Fibroblast of skin of left quadriceps (primary cell): Measurements from ENCODE around the gene ECE2.

Source experiments
- DNase-seq, 2 experiments: peaks; one replicate each; pipeline ENCODE4 v3.0.0-alpha.2; 2013; ENCODE audit warnings: low read depth in 2 of 2

ECE2 gene

DNA sequence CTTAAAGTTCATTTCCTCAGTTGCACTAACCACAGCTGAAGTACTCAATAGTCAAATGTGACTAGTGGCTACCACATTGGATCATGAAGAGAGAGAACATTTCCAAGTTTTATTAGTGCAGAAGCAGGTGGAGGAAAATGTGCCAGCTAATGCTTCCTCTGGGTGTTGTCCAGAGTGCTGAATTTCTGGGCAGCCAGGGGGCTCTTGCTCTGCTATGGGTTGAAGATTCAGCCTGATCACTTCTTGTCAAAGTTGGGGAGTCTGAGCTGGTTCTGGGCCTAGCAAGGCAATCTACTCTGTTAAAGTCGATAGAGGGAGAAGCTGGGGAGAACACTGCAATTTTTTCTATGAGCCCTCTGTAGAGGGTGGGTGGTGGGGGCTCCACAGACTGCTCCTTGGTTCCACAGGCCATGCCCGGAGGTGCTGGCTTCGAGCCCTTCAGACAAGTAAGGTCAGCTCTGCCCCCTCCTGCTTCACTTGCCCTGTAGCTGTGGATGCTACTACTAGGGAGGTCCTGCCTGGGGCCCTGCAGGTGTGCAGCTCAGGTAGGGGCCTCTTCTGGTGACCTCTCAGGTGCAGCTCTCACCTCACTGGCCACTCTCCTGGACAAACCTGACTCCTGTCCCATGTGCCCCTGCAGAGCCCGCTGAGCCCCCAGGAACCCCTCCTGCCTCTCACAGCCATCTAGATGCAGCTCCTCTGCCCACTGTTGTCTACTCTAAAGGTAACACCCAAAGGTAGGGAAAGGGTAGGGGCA lies 35.3 kb upstream of the ECE2 start:
- DNase-seq: no peak

DNA sequence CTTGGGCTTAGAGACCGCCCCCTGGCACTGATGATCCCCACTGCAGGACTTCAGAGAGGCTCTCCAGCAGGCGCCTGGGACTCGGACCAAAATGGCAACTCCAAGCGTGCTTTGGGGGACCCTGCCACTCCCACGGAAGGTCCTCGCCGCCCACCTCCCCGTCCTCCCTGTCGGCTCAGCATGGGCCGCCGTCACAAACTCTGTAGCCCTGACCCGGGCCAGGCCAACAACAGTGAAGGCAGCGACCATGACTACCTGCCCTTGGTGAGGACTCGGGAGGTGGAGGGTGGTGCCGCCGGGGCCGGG lies 34.7 kb upstream of the ECE2 start:
- DNase-seq: no peak

DNA sequence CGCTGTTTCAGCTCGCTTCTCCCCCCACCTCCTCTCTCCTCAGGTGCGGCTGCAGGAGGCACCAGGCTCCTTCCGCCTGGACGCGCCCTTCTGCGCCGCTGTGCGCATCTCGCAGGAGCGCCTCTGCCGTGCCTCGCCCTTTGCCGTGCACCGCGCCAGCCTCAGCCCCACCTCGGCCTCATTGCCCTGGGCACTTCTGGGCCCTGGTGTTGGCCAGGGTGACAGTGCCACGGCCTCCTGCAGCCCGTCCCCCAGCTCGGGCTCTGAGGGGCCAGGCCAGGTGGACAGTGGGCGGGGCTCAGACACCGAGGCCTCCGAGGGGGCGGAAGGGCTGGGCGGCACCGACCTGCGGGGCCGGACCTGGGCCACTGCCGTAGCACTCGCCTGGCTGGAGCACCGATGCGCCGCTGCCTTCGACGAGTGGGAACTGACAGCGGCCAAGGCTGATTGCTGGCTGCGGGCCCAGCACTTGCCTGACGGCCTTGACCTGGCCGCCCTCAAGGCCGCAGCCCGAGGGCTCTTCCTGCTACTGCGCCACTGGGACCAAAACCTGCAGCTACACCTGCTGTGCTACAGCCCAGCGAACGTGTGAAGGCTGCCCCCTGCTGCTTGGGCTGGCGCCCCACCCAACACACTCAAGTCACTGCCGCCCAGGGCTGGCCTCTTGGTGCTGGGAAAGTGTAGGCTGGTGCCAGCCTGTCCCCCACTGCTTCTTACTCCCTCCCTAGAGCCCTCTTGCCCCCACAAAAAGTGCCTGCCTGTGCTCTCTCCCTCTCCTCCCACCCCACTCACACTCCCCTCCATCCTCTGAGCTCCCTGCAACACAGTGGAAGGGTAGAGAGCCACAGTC lies 34.1 kb upstream of the ECE2 start:
- no peak for DNase-seq

DNA sequence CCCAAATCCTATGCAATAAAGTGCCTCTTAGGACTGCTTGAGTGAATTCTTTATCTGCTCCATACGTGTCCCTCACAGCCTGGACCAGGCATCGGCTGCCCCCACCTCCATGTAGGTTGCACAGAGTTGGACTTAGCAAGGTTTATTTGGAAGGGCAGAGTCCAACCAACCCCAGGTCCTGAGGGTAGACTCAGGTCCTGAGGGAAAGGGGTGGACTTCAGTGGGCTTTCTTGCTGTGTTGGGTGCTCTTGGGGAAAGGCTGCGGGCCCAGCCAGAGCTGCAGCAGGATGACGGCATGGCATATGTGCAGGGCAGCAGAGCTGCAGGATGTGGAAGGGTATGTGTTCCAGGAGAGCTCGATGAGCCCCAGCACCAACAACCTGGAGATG lies 33.5 kb upstream of the ECE2 start:
- no peak for DNase-seq

DNA sequence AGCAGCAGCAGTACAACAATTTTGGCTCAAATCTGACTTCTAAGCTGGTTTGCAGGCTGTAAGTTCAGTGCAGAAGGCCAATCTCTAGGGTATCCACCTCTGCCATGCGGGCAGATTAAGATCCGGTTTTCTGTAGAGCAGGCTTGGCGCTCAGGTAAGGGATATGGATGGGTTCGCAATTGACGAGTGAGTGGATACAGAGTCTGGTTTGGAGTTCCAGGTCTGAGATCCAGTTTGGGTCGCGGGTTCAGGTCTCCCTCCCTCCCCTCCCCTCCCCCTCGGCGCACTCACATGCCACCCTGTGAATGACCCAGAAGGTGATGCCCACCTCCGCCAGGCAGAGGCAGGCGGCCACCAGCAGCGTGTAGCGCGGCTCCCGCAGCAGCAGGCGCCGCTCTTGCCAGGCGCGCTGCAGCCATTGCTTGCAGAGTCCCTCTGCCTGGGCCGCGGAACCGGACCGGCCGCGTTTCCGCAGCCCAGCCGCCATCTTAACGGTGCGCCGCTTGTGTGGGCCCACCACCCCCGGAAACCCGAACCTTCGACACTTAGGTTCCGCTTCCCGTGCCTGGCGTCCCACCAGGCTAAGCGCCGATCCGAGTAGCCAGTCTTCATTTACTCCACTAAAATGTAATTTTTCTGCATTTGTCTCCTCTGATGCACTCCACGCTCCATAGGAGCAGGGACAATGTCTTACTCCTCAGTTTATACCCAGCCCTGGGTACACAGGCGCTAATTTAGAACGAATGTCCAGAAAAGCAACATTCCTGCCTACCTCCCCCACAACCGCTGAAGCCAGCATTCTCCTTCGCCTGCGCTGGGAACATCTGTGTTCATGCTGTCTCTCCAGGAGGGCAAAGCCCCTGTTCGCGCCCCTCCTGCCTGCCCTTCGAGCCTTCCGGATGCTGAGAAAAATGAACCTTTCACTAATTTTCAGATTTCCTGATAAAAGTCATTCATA lies 27.1 kb upstream of the ECE2 start, which contains the start of gene ALG3:
Gene ALG3 (minus strand): TSS at position 509 of the 958 bp plus-strand sequence. CDS start 22 bp downstream, at position 487.
- peak; percentile 72 to 74 for DNase-seq

DNA sequence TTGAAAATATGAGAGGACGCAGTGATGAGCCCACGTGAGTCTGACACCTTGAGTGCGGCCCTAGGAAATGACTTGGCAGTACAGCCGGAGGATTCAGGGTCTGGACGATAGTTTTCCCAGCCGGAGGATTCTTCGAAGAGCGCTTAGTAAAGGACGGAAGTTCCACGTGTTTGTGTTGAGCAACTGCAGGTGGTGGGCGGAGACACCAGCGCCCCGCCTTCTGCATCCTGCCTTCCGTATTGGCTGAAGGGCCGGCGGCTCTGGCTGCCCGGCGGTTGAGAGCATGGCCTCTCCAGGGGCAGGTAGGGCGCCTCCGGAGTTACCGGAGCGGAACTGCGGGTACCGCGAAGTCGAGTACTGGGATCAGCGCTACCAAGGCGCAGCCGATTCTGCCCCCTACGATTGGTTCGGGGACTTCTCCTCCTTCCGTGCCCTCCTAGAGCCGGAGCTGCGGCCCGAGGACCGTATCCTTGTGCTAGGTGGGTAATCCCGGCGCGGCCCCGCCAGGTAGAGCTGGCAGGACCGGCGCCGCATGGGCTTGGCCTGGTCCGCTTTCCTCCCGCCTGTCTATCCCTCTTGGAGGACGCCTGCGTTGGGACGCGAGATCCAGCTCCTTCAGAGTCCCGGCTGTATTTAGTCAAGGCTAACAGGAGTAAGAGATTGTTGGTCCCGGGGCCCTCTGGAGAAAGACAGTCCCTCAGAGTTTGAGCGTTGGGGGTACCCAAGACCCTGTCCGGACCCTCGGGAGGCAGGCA lies 26.2 kb upstream of the ECE2 start, which contains the start of gene EEF1AKMT4:
Gene EEF1AKMT4 (plus strand): TSS at position 261 of the 755 bp plus-strand sequence. CDS start 23 bp downstream, at position 284.
- DNase-seq: peak; percentile 94 to 95

DNA sequence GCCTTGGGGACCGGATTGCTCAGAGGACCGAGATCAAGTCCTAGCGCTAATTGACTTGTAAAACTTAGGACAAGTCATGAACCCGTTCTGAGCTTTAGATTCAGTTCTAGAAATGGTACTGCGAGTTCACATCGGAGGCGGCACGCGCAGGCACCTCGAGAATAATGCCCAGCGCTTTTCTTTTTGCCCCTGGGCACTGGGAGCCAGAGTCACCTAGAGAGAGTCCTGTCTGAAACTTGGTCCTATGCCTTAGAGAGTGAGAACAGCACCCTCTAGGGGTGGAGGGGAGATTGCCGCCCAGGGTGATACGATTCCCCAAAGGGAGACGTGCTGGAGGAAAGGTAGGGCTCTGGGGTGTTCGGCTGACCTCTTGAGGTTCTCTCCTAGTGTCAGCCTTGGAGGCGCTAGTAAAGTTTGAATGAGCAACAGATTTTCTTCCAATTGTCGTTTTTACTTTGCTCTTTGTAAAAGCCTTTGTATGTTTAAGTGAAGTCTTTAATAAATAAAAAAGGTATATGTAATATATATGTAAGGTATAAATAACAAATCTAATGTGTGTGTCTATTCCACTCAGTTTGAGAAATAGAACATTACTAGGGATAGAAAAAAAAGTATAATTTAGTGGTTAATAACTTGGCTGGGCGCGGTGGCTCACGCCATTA lies 25.5 kb upstream of the ECE2 start:
- peak; percentile 67 to 68 for DNase-seq

DNA sequence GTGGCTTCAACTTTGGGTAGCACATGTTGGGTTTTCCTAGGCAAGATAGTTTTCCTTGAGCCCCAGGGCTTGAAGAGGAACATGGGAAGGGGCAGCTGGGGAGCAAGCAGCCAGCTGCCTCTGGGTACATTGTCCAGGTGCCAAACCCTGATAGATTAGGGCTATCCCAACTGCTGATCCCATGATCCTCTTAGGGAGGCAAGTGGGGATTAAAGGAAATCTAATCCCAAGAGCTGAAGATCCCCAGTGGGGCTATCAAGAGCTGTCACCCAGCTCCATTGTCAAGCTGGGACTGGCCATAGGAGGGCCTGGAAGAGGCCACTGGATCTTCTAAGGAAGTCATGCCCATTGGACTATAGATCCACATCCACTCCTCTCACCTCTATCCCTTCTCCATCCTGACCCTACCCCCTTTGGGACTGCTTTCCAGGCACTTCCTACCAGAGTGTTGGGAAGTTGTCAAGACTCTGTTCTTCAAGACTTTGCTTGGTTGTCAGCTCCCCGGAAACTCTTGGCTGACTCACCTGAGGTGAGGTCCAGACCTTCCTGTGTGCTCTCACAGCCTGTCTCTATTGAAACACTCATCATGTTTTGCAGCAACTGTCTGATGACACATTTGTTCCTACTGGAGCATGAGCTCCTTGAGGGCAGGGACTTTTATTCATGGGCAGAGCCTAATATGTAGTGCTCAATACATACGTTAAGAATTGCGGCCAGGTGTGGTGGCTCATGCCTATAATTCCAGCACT lies 20.4 kb upstream of the ECE2 start:
- no peak for DNase-seq

DNA sequence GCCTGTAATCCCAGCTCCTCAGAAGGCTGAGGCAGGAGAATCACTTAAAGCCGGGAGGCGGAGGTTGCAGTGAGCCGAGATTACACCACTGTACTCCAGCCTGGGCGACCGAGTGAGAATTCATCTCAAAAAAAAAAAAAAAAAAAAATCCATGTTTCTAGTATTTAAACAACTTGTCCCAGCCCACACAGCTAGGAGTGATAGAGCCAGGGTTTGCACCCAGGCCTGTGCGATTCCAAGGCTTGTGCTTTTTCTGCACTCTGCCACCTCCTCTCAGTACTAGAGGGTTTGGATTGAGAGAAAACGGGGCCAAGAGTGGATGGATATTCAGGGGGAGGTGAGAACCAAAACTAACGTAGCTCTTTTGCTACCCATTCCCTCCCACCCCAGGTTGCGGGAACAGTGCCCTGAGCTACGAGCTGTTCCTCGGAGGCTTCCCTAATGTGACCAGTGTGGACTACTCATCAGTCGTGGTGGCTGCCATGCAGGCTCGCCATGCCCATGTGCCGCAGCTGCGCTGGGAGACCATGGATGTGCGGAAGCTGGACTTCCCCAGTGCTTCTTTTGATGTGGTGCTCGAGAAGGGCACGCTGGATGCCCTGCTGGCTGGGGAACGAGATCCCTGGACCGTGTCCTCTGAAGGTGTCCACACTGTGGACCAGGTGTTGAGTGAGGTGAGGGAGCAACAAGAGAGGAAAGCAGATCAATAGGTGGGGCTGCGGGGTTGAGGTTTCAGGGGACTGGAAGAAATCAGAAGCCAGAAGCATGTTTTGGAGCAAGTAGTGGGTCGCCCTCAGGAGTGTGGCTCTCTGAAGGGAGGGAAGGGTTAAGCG lies 18.5 kb upstream of the ECE2 start:
- no peak for DNase-seq

DNA sequence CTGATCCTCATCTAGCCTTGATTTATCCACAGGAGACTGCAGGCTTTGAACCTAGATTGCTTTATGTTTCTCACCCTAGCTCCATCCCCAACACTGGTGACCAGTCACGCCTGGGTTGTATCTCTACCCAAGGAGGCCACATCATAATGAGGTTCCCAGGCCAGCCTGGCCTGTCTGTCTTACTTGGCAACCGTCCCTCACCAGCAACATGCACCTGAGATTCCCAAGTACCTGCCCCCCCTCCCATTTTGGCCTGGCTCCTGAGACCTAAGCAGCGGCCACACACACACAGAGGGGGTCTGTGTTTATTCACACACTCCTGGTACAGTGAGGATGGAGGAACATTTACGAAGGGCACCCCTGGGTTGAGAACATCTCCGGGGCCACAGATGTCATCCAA lies 16.9 kb upstream of the ECE2 start:
- no peak for DNase-seq

DNA sequence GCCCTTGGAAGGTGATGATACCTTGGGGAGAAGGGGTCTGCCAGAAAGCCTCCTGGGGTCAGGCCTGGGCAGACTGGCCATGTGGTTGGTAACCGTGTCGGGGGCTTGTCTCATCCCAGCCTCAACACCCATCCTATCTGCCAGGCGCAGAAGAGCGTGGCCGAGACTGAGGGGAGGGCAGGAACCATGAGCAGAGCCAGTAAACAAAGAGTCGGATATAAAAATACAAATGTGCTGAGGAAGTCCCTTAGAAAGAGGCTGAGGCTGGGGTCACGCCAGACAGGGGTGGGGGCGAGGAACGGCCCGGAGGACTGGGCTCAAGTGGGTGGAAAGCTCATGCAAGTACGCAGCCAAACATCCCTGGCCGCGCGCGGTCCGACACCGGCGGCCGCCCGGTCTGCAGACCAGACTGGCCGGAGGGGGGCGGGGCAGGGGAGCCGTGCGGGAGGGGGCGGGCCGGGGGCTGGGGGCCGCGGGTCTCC lies 16.4 kb upstream of the ECE2 start:
- DNase-seq: no peak

DNA sequence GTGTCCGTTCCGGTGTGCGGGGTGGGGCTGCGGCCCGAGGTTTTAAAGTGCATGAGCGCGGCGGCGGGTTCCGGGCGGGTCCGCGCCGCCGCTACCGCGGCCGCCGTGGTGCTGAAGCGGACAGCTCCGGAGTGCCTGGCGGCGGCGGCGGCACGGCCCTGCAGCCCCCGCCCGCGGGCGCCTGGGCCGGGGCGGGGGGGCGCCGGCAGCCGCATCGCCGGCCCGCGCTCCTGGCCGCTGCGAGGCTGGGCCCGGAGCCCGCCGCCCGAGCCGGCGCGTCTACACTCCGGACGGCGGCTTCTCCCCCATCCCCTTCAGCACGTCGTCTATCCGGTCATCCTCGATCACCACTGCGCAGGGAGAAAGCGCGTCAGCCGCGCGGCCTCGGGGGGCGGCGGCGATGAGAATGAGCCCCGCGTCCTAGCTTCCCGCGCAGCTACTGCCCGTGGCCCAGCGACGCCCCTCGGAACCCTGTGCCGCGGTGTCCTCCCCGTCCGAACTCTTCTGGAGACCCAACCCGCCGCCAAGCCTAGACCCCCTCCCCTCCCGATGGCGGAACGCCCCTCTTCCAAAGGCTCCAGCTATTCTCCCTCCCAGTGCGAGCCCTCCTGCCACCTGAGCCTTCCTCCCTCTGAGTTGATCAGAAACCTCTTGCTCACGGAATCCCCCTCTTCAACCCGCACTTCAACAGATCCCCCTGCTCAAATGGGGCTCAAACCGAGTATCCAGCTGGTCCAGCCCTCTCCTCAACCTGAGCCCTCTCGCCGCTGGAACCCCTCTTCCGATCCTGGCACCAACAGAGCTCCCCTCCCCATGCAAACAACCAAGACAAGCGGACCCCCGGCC lies 15.7 kb upstream of the ECE2 start:
- no peak for DNase-seq

DNA sequence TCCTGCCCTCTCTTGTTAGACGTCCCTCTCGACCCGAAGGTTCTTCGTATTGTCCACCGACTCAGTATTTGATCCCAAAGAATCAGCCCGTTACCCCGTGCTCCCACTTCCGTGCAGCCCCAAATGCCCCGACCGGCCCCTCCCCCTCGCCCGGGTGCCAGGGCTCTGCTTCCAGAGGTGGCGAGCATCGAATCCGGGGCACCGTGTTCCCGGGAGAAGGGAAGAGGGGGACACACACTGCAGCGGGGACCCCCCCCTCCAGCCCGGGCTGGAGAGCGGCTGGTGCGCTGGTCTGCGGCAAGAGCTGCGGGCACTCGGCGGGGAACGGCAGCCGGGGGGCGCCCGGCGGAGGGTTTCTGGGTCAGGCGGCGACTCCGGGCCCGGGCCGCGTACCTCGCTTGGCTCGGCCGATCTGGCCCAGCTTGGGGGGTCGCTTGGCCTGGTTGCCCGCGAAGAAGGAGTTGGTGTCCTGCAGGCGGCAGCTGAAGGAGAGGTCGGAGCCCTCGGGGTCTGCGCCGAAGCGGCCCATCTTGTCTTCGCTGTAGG lies 15.0 kb upstream of the ECE2 start:
- DNase-seq: no peak

DNA sequence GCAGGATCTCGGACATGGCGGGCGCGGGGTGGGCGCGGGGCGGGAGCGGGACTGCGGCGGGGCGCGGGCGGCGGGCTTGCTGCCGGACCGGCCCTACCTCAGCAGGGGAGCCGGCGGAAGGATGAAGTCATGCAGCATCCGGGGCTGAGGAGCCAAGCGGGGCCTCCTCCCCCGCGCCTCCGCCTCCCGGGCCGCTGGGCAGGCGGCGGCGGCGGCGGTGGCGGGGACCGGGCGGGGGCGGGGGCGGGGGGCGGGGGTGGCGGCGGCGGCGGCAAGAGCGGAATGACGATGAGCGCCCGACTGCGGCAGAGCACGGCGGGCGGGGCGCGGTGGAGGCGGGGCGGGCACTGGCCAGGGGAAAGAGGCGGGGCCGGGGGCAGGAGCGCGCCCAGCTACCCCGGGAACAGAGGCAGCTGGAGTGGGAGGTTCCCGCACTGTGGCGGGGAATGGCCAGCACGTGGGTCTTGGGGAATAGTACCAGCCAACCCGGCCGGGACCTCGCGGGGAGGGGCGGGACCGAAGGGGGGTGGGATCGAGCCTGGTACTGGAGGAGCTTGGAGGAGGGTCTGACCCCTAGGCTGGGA lies 14.5 kb upstream of the ECE2 start, which contains the start of gene CAMK2N2:
Gene CAMK2N2 (minus strand): TSS at position 284 of the 584 bp plus-strand sequence. CDS start 268 bp downstream, at position 16.
- DNase-seq: no peak

DNA sequence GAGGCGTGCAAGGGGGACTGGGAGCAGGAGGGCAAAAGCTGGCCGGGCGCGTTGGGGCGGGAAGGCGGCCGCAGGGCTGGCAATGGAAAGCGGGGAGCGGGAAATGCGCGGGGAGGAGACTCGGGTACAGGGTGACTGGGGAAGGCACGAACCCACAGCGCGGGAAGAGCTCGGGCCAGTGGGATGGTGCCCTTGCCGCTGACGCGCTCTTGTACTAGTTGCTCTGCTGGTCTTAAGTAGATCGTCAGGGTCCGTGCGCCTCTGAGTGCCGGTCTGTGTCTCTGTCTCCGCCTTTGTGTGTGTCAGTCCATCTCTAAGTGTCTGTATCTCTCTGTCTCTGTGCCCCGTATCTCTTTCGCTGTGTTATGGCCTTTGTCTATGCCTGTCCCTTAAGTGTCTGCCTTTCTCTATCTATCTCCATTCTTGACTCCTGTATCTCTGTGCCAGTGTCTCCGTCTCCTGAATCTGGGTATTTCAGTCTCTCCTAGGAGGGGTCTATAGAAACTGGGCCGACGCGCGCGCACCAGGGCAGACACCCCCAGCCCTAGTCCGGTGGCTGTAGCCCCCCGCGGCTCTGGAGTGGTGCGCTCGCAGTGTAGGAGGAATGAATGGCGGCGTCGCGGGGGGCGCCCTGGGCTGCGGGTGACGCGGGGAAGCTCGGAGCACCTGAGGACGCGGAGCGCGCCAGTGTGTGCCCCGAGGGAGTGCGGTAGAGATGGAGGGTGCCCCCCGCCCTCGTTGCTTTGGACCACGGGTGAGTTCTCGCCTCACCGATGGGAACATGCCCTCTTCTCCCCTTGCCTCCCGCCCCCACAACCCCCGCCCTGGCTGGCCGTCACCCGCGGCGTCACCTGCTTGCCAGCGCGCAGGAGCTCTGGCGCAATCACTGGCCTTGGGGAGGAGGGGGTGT lies 13.7 kb upstream of the ECE2 start:
- no peak for DNase-seq

DNA sequence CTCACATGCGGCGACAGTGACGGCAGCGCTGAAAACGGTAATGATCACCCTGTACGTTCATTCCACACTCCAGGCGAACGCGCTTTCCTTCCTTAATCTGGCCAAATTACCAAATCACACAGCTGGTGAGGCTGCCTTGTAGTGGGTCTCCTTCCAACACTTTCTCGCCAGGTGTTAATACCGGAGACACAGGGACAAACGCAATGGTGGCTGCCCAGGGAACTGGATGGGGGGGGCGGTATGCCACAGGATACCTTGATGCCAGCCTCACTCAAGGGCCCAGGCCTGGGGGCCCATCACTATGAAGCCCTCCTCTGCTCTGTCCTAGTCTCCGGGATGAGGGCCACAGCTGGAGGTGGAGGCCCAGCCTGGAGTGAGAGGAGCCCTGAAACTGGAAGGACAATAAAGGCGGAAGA lies 13.1 kb upstream of the ECE2 start:
- no peak for DNase-seq
